Esophagus muscularis mucosa (tissue), 4 donors: ENCODE results near the gene PDE1C. TPM values are rescaled to one million over a fixed set of nuclear protein-coding genes. Genes with fewer than 3 reads are reported as not detected.

Experiments used
- DNase-seq: peaks from one replicate; pipeline ENCODE4 v3.0.0-alpha.2; 2017; ENCODE audit errors: extremely low spot score
- H3K27ac ChIP-seq, 4 donors: fragments of 200-600 bp; sonication (generic); replicated peaks in 1 of 4; 1 replicate in 3 of 4; 2 replicates in 1 of 4; pipeline ENCODE4 v1.5.1; 2016 to 2019; ENCODE audit warnings: mild to moderate bottlenecking in 1 of 4
- H3K27me3 ChIP-seq, 4 donors: fragments of 200-600 bp; sonication (generic); one replicate each; pipeline versions ENCODE4 v1.5.1 to v1.6.0; 2016 to 2019
- H3K36me3 ChIP-seq, 4 donors: fragments of 200-600 bp; sonication (generic); one replicate each; pipeline ENCODE4 v1.5.1; 2016 to 2019
- H3K4me1 ChIP-seq, 4 donors: fragments of 200-600 bp; sonication (generic); one replicate each; pipeline ENCODE4 v1.5.1; 2016 to 2019
- H3K4me3 ChIP-seq, 4 donors: fragments of 200-600 bp; sonication (generic); 1 replicate in 2 of 4; 2 replicates in 2 of 4; pipeline ENCODE4 v1.5.1; 2016 to 2019; ENCODE audit warnings: mild to moderate bottlenecking in 4 of 4, moderate library complexity in 1 of 4
- H3K9me3 ChIP-seq, 4 donors: fragments of 200-600 bp; sonication (generic); 1 replicate in 3 of 4; 2 replicates in 1 of 4; pipeline ENCODE4 v1.5.1; 2016 to 2019
- CTCF ChIP-seq, 3 experiments: fragments of 200-600 bp in 2 of 3; fragments of 450-650 bp in 1 of 3; sonication (generic) in 2 of 3; IDR thresholded peaks; one replicate each; pipeline ENCODE4 v1.5.1; 2017 to 2019; ENCODE audit warnings: antibody characterized with exemption in 3 of 3, mild to moderate bottlenecking in 2 of 3, moderate library complexity in 1 of 3
- EP300 ChIP-seq: sonication (generic); formaldehyde crosslinking; IDR thresholded peaks from one replicate; pipeline ENCODE4 v1.6.1; 2017; ENCODE audit warnings: antibody characterized with exemption
- POLR2A ChIP-seq: fragments of 450-650 bp; IDR thresholded peaks from one replicate; pipeline ENCODE4 v1.6.1; 2017; ENCODE audit warnings: antibody characterized with exemption, moderate library complexity, mild to moderate bottlenecking, low read depth
- POLR2AphosphoS5 ChIP-seq, 2 donors: sonication (generic); formaldehyde crosslinking; IDR thresholded peaks; one replicate each; pipeline ENCODE4 v1.6.1; 2017; ENCODE audit warnings: antibody characterized with exemption in 2 of 2
- WGBS: methylation state at CpG from one replicate; pipeline ENCODE4 v1.1.5; 2018; 5-methylcytosine and 5-hydroxymethylcytosine counted together
- intact Hi-C: fragments of 100-400 bp; cut with DNase I; formaldehyde crosslinking; loops from one replicate; pipeline ENCODE4 v1.15.1; 2023
- total RNA-seq, 4 donors: library from RNA; depleted of rRNA; stranded (reverse); fragments of >200 nt; gene quantifications; one replicate each; pipeline versions ENCODE4 v1.1.0 to v1.2.1, GENCODE V29; 2016

Gene PDE1C
- total RNA-seq, 4 donors from 2014 or later: 13.3 to 25.5 (median 17.3) TPM

GRCh38 chr7:31906479-31907171 lies 163.6 kb downstream of the PDE1C start:
- intact Hi-C loops: no loop called here
- H3K36me3 ChIP-seq: no peaks in the 10 kb centered on the region
- TF ChIP-seq POLR2AphosphoS5 (IDR thresholded peaks at IDR 0.05): no peak
- no peak for TF ChIP-seq CTCF (IDR thresholded peaks at IDR 0.05)
- TF ChIP-seq POLR2A: no peak
- no peak for TF ChIP-seq EP300
- no peak for DNase-seq
- WGBS: 65% methylated on average over 5 of the region's 5 CpGs
- no peak overlapping the region for H3K4me3 ChIP-seq
- no peaks in the 10 kb centered on the region for H3K9me3 ChIP-seq
- no peaks in the 10 kb centered on the region for H3K27me3 ChIP-seq
- H3K27ac ChIP-seq: no peak overlapping the region
- H3K4me1 ChIP-seq: peaks cover 7 to 30% (median 22%) of the 10 kb centered on the region in 4 donors

- no peak overlapping the region for H3K27ac ChIP-seq
- no peaks in the 10 kb centered on the region for H3K27me3 ChIP-seq
- H3K36me3 ChIP-seq: no peaks in the 10 kb centered on the region
- no peak for DNase-seq
- peaks cover 0 to 21% (median 15%) of the 10 kb centered on the region in 4 donors for H3K4me1 ChIP-seq
- TF ChIP-seq POLR2AphosphoS5 (IDR thresholded peaks at IDR 0.05): no peak
- TF ChIP-seq POLR2A: no peak
- TF ChIP-seq EP300: no peak
- no peak for TF ChIP-seq CTCF (IDR thresholded peaks at IDR 0.05)
- H3K4me3 ChIP-seq: no peak overlapping the region
- intact Hi-C loops: no loop called here
- no peaks in the 10 kb centered on the region for H3K9me3 ChIP-seq
- 54% methylated on average over 4 of the region's 4 CpGs for WGBS
Measured at GRCh38 chr7:31903962-31904361, 166.2 kb downstream of the PDE1C start.

- peaks cover 0 to 16% (median 11%) of the 10 kb centered on the region in 4 donors for H3K4me1 ChIP-seq
- WGBS: 89% methylated on average over 14 of the region's 14 CpGs
- no peaks in the 10 kb centered on the region for H3K36me3 ChIP-seq
- no peak for DNase-seq
- no peak overlapping the region for H3K27ac ChIP-seq
- TF ChIP-seq EP300 (no peak), CTCF (IDR thresholded peaks at IDR 0.05) (no peak), POLR2AphosphoS5 (IDR thresholded peaks at IDR 0.05) (no peak), POLR2A (no peak)
- no peak overlapping the region for H3K4me3 ChIP-seq
- intact Hi-C loops: no loop called here
- no peaks in the 10 kb centered on the region for H3K27me3 ChIP-seq
- H3K9me3 ChIP-seq: no peaks in the 10 kb centered on the region
Measured at GRCh38 chr7:31899356-31899927, 170.8 kb downstream of the PDE1C start.

GRCh38 chr7:31896925-31897324 lies 173.3 kb downstream of the PDE1C start:
- H3K27me3 ChIP-seq: no peaks in the 10 kb centered on the region
- no peaks in the 10 kb centered on the region for H3K9me3 ChIP-seq
- peaks cover 4 to 25% (median 14%) of the 10 kb centered on the region in 4 donors for H3K4me1 ChIP-seq
- DNase-seq: no peak
- no peak overlapping the region for H3K27ac ChIP-seq
- H3K4me3 ChIP-seq: no peak overlapping the region
- WGBS: 69% methylated on average over 6 of the region's 6 CpGs
- no peak for TF ChIP-seq POLR2AphosphoS5 (IDR thresholded peaks at IDR 0.05)
- TF ChIP-seq POLR2A: no peak
- TF ChIP-seq EP300: no peak
- no peak for TF ChIP-seq CTCF (IDR thresholded peaks at IDR 0.05)
- intact Hi-C loops: no loop called here
- no peaks in the 10 kb centered on the region for H3K36me3 ChIP-seq
